Inferior parietal cortex (tissue), 1 donor: ENCODE measurements around the gene DNAJC25.
"Not testable (repeated sequence)": the region's sequence is repeated elsewhere in the genome, so short reads cannot be mapped to it uniquely, and the experiment has no call there.

Experiments used
- DNase-seq: peaks from one replicate; pipeline ENCODE4 v3.0.0-alpha.2; 2016; ENCODE audit errors: extremely low spot score

Gene DNAJC25

GRCh38 chr9:111631214-111631971 lies at the start of gene DNAJC25:
TSS of gene DNAJC25 (plus strand) at chr9:111631334. CDS start at chr9:111631408, 74 bp downstream.
- peak; percentile 99 for DNase-seq

DNA sequence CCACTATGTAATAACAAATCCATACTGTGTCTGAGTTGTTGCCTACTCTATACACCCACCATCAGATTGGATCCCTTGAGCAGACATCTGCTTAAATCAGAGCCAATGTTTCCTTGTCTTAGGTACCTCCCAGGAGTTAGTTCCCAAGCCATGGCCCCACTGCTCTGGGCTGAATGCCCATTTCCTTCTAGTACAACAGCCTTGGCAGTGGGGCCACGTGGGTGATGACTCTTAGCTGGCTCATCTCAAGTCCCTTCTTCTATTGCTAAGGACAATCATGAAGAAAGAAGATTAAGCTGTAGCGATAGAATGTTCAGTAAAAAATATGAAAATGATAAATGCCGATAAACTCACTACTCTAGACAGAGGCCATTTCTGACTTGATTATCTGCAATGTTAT lies 48.2 kb upstream of the DNAJC25 start:
- no peak for DNase-seq

GRCh38 chr9:111586378-111586777 lies 44.8 kb upstream of the DNAJC25 start:
- DNase-seq: no peak

GRCh38 chr9:111588846-111589245 lies 42.3 kb upstream of the DNAJC25 start:
- DNase-seq: no peak

DNA sequence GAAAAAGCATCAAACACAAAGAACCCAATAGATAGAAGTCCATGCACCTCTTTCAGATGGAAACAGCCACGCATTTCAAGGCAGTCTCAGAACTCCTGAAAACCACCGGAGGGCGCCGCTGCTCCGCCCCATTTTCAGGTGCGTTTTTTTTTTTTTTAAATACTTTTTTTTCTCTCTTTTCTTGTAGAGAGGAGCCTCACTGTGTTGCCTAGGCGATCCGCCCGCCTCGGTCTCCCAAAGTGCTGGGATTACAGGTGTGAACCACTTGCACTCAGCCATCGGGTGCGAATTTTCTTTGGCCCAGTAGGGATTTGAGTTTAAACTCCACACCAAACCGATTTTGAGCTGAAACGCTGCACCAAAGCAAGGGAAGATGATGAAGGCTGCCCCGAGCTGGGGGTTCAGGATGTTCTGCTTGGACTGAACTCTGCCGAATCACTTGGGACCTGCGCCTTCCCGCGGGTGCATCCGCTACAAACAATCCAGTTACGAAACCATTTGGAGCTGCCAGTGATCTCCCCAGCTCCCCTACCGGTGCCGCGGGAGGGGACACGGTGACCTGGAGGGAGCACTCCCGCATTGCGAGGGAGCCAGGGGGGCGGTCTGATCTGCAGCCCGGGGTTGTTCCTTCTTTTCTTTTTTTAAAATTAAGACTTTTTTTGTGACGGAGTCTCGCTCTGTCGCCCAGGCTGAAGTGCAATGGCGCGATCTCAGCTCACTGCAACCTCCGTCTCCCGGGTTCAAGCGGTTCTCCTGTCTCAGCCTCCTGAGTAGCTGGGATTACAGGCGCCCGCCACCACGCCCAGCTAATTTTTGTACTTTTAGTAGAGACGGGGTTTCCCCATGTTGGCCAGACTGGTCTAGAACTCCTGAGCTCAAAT lies 33.0 kb upstream of the DNAJC25 start:
- DNase-seq: peak; percentile 61

DNA sequence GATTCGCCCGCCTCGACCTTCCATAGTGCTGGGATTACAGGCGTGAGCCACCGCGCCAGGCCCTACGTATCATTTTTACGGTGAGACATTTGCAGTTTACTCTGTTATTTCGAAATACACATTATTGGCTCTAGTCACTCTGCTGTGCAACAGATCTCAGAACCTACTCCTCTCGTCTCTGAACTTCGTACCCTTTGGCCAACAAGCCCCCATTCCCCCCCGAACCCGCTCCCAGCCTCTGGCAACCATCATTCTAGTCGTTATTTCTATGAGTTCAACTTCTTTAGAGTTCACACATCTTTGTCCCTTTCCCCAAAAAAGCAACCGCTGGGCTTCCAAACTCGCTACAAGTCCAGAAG lies 32.4 kb upstream of the DNAJC25 start:
- DNase-seq: no peak

DNA sequence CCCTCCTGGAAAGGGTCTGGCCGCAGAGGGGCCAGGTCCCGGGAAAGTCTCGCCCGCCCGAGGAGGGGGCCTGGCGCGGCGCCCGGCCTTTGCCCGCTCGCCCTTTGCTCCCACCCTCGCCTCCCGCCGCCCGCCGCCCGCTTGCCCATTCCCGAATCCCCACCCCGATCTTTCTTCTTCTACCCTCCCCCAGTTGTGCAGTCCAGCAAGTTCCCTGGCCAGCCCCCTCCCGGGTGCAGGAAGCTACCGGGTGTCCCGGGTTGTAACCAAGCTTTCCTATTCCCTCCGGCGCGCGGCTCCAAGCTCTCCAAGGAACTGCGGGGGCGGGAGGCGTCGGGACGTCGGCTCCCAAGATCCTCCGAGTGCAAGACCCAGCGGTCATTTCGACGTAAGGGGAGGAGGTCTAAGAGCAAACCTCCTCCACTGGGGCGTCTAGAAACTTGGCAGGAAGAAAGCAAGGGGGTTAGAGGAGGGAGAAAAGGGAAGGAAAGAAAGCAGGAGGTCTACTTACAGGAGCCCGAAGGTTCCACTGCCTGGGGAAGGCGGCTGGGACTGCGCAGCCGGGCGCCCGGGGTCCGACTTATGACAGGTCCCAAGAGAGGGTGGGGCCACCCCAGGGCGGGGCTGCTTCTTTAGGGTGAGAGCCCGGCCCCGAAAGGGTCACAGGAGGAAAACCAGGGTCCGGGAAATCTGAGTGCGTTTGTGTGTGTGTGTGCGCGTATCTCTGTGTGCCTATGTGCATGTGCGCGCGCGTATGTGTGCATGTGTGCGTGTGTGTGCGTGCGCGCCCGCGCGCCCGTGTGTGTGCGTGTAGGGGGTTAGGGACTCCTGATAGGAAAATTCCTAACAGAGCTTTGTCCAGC lies 31.8 kb upstream of the DNAJC25 start, which contains the start of gene PTGR1:
TSS of gene PTGR1 (minus strand) at position 556 of the 863 bp plus-strand sequence. CDS start 2,225 bp downstream, outside the sequence.
- peak; percentile 67 for DNase-seq

GRCh38 chr9:111599955-111600343 lies 31.2 kb upstream of the DNAJC25 start:
- no peak for DNase-seq

DNA sequence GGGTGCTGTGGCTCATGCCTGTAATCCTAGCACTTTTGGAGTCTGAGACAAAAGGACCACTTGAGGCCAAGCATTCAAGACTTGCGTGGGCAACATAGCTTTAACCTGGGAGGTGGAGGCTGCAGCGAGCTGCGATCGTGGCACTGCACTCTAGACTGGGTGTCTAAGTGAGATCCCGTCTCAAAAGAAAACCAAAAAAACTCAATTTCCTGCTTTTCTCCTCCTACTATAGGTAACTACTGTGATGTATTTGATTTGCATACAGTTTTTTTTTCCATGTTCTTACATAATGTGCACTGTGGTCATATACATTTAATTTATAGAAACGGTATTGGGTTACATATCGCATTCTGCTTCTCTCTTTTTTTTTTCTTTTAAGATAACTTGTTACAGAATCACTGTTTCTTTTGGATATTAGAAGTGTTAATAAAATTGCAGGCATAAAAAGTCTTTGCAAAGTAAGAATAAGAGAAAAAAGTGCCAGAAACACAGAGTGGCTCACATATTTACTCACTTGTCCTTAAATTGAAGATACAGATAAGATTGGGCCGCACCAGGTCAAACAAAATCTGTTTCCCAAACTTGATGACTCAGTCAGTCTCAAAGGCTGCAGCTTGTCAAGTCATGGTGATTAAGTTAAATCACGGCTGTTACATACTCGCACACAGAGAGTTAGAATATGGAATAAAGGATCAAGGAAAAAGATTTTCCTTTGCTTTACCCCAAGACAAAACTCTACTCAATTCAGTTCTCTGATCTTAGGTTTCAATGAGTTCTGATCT lies 29.7 kb upstream of the DNAJC25 start:
- no peak for DNase-seq

GRCh38 chr9:111603041-111603440 lies 28.1 kb upstream of the DNAJC25 start:
- no peak for DNase-seq

GRCh38 chr9:111604054-111604615 lies 27.0 kb upstream of the DNAJC25 start:
- no peak for DNase-seq

- no peak for DNase-seq
Observed at GRCh38 chr9:111605041-111605559, 26.0 kb upstream of the DNAJC25 start.

DNA sequence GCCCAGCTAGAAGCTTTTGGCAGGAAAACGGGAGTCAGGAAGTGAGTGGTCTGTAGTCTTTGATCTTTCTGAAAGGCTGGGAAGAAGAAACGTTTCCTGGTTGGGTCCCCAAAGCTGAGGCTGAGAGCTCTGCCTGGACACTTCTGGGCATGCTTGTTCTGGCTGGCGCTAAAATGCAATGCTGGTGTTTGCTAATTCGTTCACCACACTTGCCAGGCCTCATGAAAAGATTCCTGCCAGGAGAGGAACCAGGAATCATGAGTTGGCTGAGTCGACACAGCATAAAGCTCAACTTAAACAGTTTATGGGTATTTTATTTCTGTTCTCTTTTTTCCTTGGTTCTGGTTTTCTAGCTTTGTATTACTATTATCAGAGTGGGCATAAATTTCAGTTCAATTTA lies 21.0 kb upstream of the DNAJC25 start:
- DNase-seq: no peak

DNA sequence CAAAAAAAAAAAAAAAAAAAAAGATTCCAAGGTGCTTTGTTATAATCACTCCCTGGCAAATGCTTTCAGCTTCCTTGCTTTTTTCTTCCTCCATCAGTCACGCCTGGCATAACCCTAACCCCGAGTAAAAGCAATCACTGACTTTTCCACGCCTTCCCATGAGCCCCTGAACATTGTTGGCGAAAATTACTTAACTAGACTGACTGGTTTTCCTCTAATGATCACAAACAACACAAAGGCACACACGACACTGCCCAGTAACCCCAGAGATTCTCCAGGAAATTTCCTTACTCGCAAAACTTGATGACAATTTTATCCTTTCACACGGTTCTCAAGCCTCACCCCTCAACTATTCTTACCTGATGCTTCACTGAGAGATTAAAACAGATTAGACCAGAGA lies 20.3 kb upstream of the DNAJC25 start:
- DNase-seq: no peak

DNA sequence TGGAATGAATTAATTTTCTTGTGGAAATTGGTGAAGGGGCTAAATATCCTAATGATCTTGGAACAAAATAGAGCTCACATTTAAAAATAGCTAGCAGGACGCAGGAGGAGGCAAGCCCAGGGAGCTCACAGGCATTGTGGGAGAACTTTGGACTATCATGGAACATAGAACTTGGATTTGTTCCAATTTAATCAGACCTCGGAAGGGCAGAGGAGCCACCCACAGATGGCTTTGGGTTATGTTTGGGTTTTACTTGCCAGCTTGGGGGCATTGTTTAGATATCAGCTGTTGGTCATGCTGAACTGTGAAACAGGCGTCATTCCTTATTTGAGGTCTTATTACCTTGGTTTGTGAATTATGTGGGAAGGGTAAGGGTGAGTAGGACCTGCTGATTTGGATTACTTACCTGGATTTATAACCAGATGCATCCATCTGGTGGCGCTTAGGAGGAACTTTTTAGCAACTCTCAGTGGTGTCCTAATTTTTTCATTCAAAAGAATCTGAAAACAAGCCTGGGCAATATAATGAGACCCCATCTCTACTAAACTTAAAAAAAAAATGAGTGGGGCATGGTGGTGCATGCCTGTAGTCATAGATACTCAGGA lies 17.6 kb upstream of the DNAJC25 start:
- DNase-seq: no peak

DNA sequence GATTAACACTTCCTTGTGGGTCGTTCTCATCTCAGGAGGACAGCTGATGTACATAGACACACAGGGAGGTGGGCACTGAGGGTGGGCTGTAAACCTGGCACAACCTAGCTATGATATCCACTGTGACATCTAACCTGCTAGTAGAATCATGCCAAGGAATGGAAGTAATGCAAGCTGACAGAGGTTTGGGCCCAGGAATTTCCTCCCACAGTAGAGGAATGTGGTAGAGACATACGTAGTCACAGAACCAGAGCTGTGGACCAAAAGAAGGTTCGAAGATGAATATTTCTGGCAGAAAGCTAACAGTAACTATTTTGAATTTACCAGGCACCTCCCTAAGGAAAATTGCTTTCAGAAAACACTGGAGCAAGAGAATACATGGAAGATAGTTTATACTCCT lies 15.2 kb upstream of the DNAJC25 start:
- no peak for DNase-seq

GRCh38 chr9:111617349-111617748 lies 13.8 kb upstream of the DNAJC25 start:
- DNase-seq: not testable (repeated sequence)

- DNase-seq: peak; percentile 48
Observed at GRCh38 chr9:111621895-111622480, 9.1 kb upstream of the DNAJC25 start.

DNA sequence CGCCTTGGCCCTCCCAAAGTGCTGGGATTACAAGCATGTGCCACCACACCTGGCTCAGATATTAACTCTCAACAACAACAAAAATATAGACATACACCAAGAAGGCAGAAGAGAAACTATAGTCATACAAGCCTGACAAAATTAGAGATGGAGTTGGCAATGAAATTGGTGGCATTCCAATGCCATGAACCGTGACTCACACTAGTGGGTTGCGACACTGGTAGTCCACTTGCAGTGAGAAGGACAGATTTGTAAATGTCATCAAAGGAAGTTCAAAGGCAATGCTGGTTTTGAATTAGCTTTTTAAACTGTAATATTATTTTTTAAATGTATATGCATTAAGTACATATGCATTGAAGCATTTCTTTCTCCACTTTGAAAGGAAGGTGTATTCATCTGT lies 8.5 kb upstream of the DNAJC25 start:
- DNase-seq: no peak
